WTC11 (cell line): ENCODE results near the gene LBX2.

Source experiments
- AFF4 ChIP-seq: sonication (generic); formaldehyde crosslinking; IDR thresholded peaks from 2 replicates; pipeline ENCODE4 v1.8.1; 2023; ENCODE audit warnings: mild to moderate bottlenecking, missing genetic modification reagents, borderline replicate concordance
- ATF3 ChIP-seq: sonication (generic); formaldehyde crosslinking; conservative IDR thresholded peaks from 2 replicates; pipeline ENCODE4 v1.8.1; 2022; ENCODE audit warnings: mild to moderate bottlenecking, missing genetic modification reagents
- CBFB ChIP-seq: sonication (generic); formaldehyde crosslinking; IDR thresholded peaks from 2 replicates; pipeline ENCODE4 v1.8.1; 2022; ENCODE audit warnings: mild to moderate bottlenecking, low read depth, missing genetic modification reagents
- CTCF ChIP-seq: fragments of 200-600 bp; IDR thresholded peaks from 2 replicates; pipeline ENCODE4 v1.8.0; 2022; ENCODE audit warnings: antibody characterized with exemption
- ETV6 ChIP-seq: sonication (generic); formaldehyde crosslinking; IDR thresholded peaks from 2 replicates; pipeline ENCODE4 v1.8.1; 2022; ENCODE audit warnings: mild to moderate bottlenecking, missing genetic modification reagents
- NFE2L1 ChIP-seq: sonication (generic); formaldehyde crosslinking; IDR thresholded peaks from 2 replicates; pipeline ENCODE4 v1.8.1; 2023; ENCODE audit warnings: missing genetic modification reagents
- NR1H2 ChIP-seq: sonication (generic); formaldehyde crosslinking; IDR thresholded peaks from 2 replicates; pipeline ENCODE4 v1.9.0; 2021; ENCODE audit warnings: mild to moderate bottlenecking, moderate library complexity, missing genetic modification reagents
- NR3C1 ChIP-seq: sonication (generic); formaldehyde crosslinking; conservative IDR thresholded peaks from 2 replicates; pipeline ENCODE4 v1.8.1; 2023; ENCODE audit warnings: low read depth, mild to moderate bottlenecking, missing genetic modification reagents
- RELA ChIP-seq: sonication (generic); formaldehyde crosslinking; IDR thresholded peaks from 2 replicates; pipeline ENCODE4 v1.8.1; 2022; ENCODE audit warnings: missing genetic modification reagents, mild to moderate bottlenecking, borderline replicate concordance
- ZNF138 ChIP-seq: sonication (generic); formaldehyde crosslinking; conservative IDR thresholded peaks from 2 replicates; pipeline ENCODE4 v1.8.1; 2022; ENCODE audit warnings: mild to moderate bottlenecking, moderate library complexity, missing genetic modification reagents
- ZNF263 ChIP-seq: sonication (generic); formaldehyde crosslinking; IDR thresholded peaks from 2 replicates; pipeline ENCODE4 v1.8.1; 2022; ENCODE audit warnings: low read depth, mild to moderate bottlenecking, moderate library complexity, missing genetic modification reagents
- TF ChIP-seq, protein P1 (sequence below): sonication (generic); formaldehyde crosslinking; IDR thresholded peaks from 2 replicates; pipeline ENCODE4 v1.8.1; 2023; ENCODE audit warnings: mild to moderate bottlenecking, missing genetic modification reagents, moderate library complexity
- TF ChIP-seq, protein P2 (sequence below): sonication (generic); formaldehyde crosslinking; conservative IDR thresholded peaks from 2 replicates; pipeline ENCODE4 v1.8.1; 2023; ENCODE audit warnings: mild to moderate bottlenecking, low read depth, missing genetic modification reagents, moderate library complexity
- TF ChIP-seq, protein P3 (sequence below): fragments of 250-450 bp; sonication (Bioruptor Pico); IDR thresholded peaks from 2 replicates; pipeline ENCODE4 v1.9.0; 2021; ENCODE audit warnings: moderate library complexity, mild to moderate bottlenecking, inconsistent platforms, borderline replicate concordance

DNA sequence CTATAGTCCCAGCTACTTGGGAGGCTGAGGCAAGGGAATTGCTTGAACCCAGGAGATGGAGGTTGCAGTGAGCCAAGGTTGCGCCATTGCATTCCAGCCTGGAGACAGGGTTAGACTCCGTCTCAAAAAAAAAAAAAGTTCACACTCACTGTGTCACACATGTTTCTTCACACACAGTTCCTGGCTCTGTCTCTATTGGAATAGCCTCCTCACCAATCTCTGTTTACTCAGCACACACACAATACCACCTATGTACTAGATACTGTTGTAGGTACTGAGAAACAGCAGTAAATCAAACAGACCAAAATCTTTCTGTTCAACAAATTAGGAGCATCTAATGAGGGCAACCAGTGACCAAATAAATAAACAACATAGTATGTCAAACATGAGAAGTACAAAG is 13.3 kb downstream of the LBX2 start:
- no peak for TF ChIP-seq ETV6 (CRISPR knock-in tag)
- TF ChIP-seq, protein P1, sequence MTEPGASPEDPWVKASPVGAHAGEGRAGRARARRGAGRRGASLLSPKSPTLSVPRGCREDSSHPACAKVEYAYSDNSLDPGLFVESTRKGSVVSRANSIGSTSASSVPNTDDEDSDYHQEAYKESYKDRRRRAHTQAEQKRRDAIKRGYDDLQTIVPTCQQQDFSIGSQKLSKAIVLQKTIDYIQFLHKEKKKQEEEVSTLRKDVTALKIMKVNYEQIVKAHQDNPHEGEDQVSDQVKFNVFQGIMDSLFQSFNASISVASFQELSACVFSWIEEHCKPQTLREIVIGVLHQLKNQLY (CRISPR knock-in tag) = no peak
- TF ChIP-seq NR3C1 (CRISPR knock-in tag) = no peak
- TF ChIP-seq CTCF = no peak
- no peak for TF ChIP-seq ZNF263
- TF ChIP-seq RELA = no peak
- no peak for TF ChIP-seq ATF3 (CRISPR knock-in tag)
- TF ChIP-seq ZNF138 (CRISPR knock-in tag) = no peak
- TF ChIP-seq, protein P2, sequence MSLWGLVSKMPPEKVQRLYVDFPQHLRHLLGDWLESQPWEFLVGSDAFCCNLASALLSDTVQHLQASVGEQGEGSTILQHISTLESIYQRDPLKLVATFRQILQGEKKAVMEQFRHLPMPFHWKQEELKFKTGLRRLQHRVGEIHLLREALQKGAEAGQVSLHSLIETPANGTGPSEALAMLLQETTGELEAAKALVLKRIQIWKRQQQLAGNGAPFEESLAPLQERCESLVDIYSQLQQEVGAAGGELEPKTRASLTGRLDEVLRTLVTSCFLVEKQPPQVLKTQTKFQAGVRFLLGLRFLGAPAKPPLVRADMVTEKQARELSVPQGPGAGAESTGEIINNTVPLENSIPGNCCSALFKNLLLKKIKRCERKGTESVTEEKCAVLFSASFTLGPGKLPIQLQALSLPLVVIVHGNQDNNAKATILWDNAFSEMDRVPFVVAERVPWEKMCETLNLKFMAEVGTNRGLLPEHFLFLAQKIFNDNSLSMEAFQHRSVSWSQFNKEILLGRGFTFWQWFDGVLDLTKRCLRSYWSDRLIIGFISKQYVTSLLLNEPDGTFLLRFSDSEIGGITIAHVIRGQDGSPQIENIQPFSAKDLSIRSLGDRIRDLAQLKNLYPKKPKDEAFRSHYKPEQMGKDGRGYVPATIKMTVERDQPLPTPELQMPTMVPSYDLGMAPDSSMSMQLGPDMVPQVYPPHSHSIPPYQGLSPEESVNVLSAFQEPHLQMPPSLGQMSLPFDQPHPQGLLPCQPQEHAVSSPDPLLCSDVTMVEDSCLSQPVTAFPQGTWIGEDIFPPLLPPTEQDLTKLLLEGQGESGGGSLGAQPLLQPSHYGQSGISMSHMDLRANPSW (CRISPR knock-in tag) = no peak
- no peak for TF ChIP-seq NR1H2 (CRISPR knock-in tag)
- TF ChIP-seq CBFB (CRISPR knock-in tag) = no peak
- TF ChIP-seq, protein P3, sequence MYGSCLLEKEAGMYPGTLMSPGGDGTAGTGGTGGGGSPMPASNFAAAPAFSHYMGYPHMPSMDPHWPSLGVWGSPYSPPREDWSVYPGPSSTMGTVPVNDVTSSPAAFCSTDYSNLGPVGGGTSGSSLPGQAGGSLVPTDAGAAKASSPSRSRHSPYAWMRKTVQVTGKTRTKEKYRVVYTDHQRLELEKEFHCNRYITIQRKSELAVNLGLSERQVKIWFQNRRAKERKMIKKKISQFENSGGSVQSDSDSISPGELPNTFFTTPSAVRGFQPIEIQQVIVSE (CRISPR knock-in tag) = no peak
- no peak for TF ChIP-seq AFF4 (CRISPR knock-in tag)
- no peak for TF ChIP-seq NFE2L1
